Endothelial cell of umbilical vein (primary cell): ENCODE measurements around the gene HOXD12. TPM values are rescaled to one million over a fixed set of nuclear protein-coding genes. Genes with fewer than 3 reads are reported as not detected.

Source experiments
- BruUV-seq: library from RNA; stranded (reverse); fragments of 400-500 nt; replicated peaks from 2 replicates; lab custom pipeline; 2021; lab: Mats Ljungman, UMichigan
- CTCF ChIA-PET: fragments of 300-600, 350-600 bp; sonication (Branson Sonifier 250); formaldehyde crosslinking; loops from one replicate; lab custom pipeline; 2021; ENCODE audit warnings: antibody characterized with exemption, inconsistent platforms; lab: Charles Lee
- POLR2A ChIA-PET: fragments of 300-600, 350-600 bp; sonication (Branson Sonifier 250); formaldehyde crosslinking; loops from one replicate; lab custom pipeline; 2021; ENCODE audit warnings: antibody characterized with exemption, inconsistent platforms; lab: Charles Lee
- DNase-seq: peaks from one replicate; pipeline ENCODE4 v3.0.0-alpha.2; 2011; ENCODE audit warnings: low read depth, low spot score
- FAIRE-seq: peaks from 2 replicates; lab custom pipeline; 2011; peaks lifted over from hg19 to GRCh38; lab: Jason Lieb, UNC
- H2AFZ ChIP-seq: 2 replicates; pipeline ENCODE4 v1.6.0; 2012; ENCODE audit warnings: low read depth, low read length, control low read depth, inconsistent platforms
- H3K27ac ChIP-seq: 2 replicates; pipeline ENCODE4 v1.5.1; 2011; ENCODE audit warnings: low read depth, mild to moderate bottlenecking, control low read depth, low read length, moderate library complexity; ENCODE audit not compliant: insufficient read depth
- H3K27me3 ChIP-seq, 2 experiments: 2 replicates each; pipeline versions ENCODE4 v1.6.0 to v1.6.1; 2011; ENCODE audit warnings: low read length in 2 of 2, mixed read lengths in 1 of 2; ENCODE audit not compliant: control insufficient read depth in 2 of 2, insufficient read depth in 2 of 2
- H3K36me3 ChIP-seq, 2 experiments: 2 replicates in 1 of 2; 3 replicates in 1 of 2; pipeline ENCODE4 v1.5.1; 2011; ENCODE audit warnings: low read length in 2 of 2, mild to moderate bottlenecking in 1 of 2, moderate library complexity in 1 of 2; ENCODE audit not compliant: control insufficient read depth in 2 of 2, insufficient read depth in 2 of 2; ENCODE audit errors: extremely low read depth in 1 of 2
- H3K4me1 ChIP-seq: 3 replicates; pipeline ENCODE4 v1.5.1; 2011; ENCODE audit warnings: mild to moderate bottlenecking, low read length; ENCODE audit not compliant: control insufficient read depth, insufficient read depth; ENCODE audit errors: extremely low read depth
- H3K4me2 ChIP-seq: 2 replicates; pipeline ENCODE4 v1.6.1; 2011; ENCODE audit warnings: low read length, control low read depth, mixed read lengths; ENCODE audit not compliant: insufficient read depth
- H3K4me3 ChIP-seq, 3 experiments: fragments of 200-600 bp in 1 of 3; sonication (generic), shearing (Covaris generic) in 1 of 3; replicated peaks in 1 of 3; 2 replicates each; pipeline ENCODE4 v1.5.1; 2011 to 2016; ENCODE audit warnings: control low read depth in 3 of 3, low read length in 3 of 3, mild to moderate bottlenecking in 2 of 3, inconsistent platforms in 1 of 3, low read depth in 1 of 3, moderate library complexity in 1 of 3; ENCODE audit not compliant: insufficient read depth in 1 of 3
- H3K79me2 ChIP-seq: 2 replicates; pipeline ENCODE4 v1.6.0; 2012; ENCODE audit warnings: low read length, inconsistent platforms; ENCODE audit not compliant: control insufficient read depth, insufficient read depth
- H3K9ac ChIP-seq: replicated peaks from 2 replicates; pipeline ENCODE3; 2011; ENCODE audit warnings: low read length, control low read depth; ENCODE audit not compliant: insufficient read depth; ENCODE audit errors: extremely low read depth
- H3K9me1 ChIP-seq: replicated peaks from 3 replicates; pipeline ENCODE4 v1.6.0; 2011; ENCODE audit warnings: mild to moderate bottlenecking, low read length; ENCODE audit not compliant: control insufficient read depth, insufficient read depth; ENCODE audit errors: extremely low read depth
- H3K9me3 ChIP-seq: replicated peaks from 2 replicates; pipeline ENCODE4 v1.5.1; 2012; ENCODE audit warnings: low read length, inconsistent platforms; ENCODE audit not compliant: control insufficient read depth, insufficient read depth
- H4K20me1 ChIP-seq: replicated peaks from 2 replicates; pipeline ENCODE3; 2011; ENCODE audit warnings: mild to moderate bottlenecking, low read length; ENCODE audit not compliant: control insufficient read depth, insufficient read depth; ENCODE audit errors: extremely low read depth
- EZH2 ChIP-seq: IDR thresholded peaks from 2 replicates; pipeline ENCODE4 v1.6.1; 2012; ENCODE audit warnings: borderline replicate concordance, low read depth, mild to moderate bottlenecking, moderate library complexity, low read length, inconsistent platforms; ENCODE audit not compliant: severe bottlenecking
- FOS ChIP-seq: IDR thresholded peaks from 2 replicates; pipeline ENCODE4 v1.6.1; 2011; ENCODE audit warnings: mild to moderate bottlenecking, low read length, moderate library complexity, borderline replicate concordance; ENCODE audit not compliant: insufficient read depth
- GATA2 ChIP-seq: IDR thresholded peaks from 2 replicates; pipeline ENCODE4 v1.7.0; 2011; ENCODE audit warnings: low read depth, mild to moderate bottlenecking, moderate library complexity, mixed read lengths, low read length; ENCODE audit not compliant: insufficient read length, insufficient read depth
- JUN ChIP-seq: IDR thresholded peaks from 2 replicates; pipeline ENCODE4 v1.6.1; 2011; ENCODE audit warnings: borderline replicate concordance, low read depth; ENCODE audit not compliant: insufficient read length, insufficient read depth
- MYC ChIP-seq: IDR thresholded peaks from one replicate; pipeline ENCODE4 v1.6.1; 2011; ENCODE audit warnings: mild to moderate bottlenecking, low read depth, low read length
- POLR2A ChIP-seq: IDR thresholded peaks from 2 replicates; pipeline ENCODE4 v1.6.1; 2012; ENCODE audit warnings: low read depth, mild to moderate bottlenecking, control low read depth, low read length
- POLR2AphosphoS5 ChIP-seq: IDR thresholded peaks from 2 replicates; pipeline ENCODE4 v1.6.1; 2012; ENCODE audit warnings: low read depth, mild to moderate bottlenecking, control low read depth, low read length, moderate library complexity; ENCODE audit not compliant: insufficient read depth
- dilution Hi-C: fragments of 300-500 bp; cut with MboI; formaldehyde crosslinking; loops from one replicate; pipeline ENCODE4 v1.15.0; 2019; ENCODE audit warnings: low sequenced_read_pairs; ENCODE audit not compliant: extremely low pct_ligation_motif_present
- intact Hi-C: fragments of 100-400 bp; cut with micrococcal nuclease; formaldehyde crosslinking; loops from one replicate; pipeline ENCODE4 v1.10.0; 2022
- polyA plus RNA-seq, 4 experiments: library from polyadenylated mRNA; depleted of rRNA in 3 of 4; stranded (reverse) in 3 of 4; unstranded in 1 of 4; fragments of >200 nt; gene quantifications; 2 replicates each; pipeline versions ENCODE4 v1.2.1 to v1.2.3, GENCODE V29; 2011 to 2012; ENCODE audit warnings: missing spikeins in 1 of 4
- total RNA-seq: library from RNA; stranded (reverse); gene quantifications from 2 replicates; pipeline ENCODE4 v1.2.3, GENCODE V29; 2021
- TF ChIP-seq, protein P1 (sequence below), 2 donors: IDR thresholded peaks; 1 replicate in 1 of 2; 2 replicates in 1 of 2; pipeline ENCODE4 v1.5.1; 2011; ENCODE audit warnings: low read length in 2 of 2, mild to moderate bottlenecking in 2 of 2, moderate library complexity in 2 of 2, control low read depth in 1 of 2, inconsistent platforms in 1 of 2, low read depth in 1 of 2; ENCODE audit not compliant: insufficient read depth in 1 of 2; ENCODE audit errors: extremely low read depth in 1 of 2
- TF ChIP-seq, protein P2 (sequence below): IDR thresholded peaks from 2 replicates; pipeline ENCODE4 v1.6.1; 2011; ENCODE audit not compliant: insufficient read depth, insufficient read length

The HOXD12 gene
- total and polyA plus RNA-seq, 2 donors (not counting 3 experiments of a cell fraction or from before 2014, with no cell fraction given) = not detected

DNA sequence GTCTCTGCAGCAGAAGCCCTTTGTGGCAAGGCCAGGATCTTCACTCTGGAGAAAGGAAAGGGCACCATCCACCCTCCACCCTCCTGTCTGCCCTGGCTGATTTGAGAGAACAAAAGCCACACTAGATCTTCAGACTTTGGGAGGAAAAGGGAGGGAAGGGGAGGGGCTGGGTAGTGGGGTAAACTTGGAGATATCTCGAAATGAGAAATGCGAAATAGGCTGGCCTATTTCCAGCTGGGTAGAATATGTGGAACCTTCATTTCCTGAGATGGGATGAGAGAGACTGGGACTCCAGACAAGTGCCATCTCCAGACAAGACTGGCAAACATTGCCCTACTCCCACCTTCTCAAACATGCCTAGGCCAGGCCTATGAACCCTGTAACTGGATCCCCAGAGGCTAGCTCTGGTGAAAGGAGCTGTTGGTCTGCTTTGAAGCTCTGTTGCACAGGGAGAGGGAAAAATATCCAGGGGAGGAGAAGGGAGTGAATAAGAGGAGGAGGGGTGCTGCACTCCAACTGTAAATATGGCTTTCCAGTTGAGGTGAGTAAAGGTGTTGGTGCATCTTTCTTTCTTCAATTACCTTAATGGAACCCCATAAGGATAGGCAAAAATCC lies 1.7 kb downstream of the HOXD12 start:
- CTCF ChIA-PET = interaction anchor here (1.4 to 2.4 kb wide), 2 partner anchors 10 to 1047 kb away, joined by 3 to 13 read pairs; no protein-coding TSS in a partner anchor
- H3K27me3 ChIP-seq = peaks cover 96 to 99% of the 10 kb centered on the region in 2 experiments
- FAIRE-seq = no peak

DNA sequence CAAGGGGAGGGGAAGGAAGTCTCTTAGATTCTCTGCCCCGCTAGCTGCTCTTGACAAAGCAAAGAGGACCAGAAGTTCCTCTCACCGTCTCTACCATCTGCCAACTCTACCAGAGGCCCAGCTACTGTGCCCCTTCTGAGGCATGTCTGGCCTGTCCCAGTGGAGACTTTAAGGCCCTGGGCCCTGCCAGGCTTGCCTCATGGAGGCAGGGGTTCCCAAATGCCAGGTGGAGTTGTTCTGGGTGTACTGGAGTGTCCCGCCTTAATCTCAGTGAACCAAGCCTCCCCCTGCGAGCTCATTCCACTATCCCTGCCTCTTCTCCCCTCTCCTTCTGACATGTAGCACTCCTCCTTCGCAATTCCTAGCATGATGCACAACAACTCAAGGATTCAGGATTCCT lies 2.2 kb downstream of the HOXD12 start:
- intact Hi-C loops (no loop called here), dilution Hi-C loops (no loop called here)
- no peak overlapping the region for H3K4me2 ChIP-seq
- no peaks in the 10 kb centered on the region for H4K20me1 ChIP-seq
- no peak for DNase-seq
- H3K4me3 ChIP-seq = no peak overlapping the region
- peaks cover 94 to 98% of the 10 kb centered on the region in 2 experiments for H3K27me3 ChIP-seq
- TF ChIP-seq, protein P1, sequence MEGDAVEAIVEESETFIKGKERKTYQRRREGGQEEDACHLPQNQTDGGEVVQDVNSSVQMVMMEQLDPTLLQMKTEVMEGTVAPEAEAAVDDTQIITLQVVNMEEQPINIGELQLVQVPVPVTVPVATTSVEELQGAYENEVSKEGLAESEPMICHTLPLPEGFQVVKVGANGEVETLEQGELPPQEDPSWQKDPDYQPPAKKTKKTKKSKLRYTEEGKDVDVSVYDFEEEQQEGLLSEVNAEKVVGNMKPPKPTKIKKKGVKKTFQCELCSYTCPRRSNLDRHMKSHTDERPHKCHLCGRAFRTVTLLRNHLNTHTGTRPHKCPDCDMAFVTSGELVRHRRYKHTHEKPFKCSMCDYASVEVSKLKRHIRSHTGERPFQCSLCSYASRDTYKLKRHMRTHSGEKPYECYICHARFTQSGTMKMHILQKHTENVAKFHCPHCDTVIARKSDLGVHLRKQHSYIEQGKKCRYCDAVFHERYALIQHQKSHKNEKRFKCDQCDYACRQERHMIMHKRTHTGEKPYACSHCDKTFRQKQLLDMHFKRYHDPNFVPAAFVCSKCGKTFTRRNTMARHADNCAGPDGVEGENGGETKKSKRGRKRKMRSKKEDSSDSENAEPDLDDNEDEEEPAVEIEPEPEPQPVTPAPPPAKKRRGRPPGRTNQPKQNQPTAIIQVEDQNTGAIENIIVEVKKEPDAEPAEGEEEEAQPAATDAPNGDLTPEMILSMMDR (IDR thresholded peaks at IDR 0.05; ENCODE audit: extremely low read depth in 1 of 2, insufficient read depth in 1 of 2, low read depth in 1 of 2, low read length in 2 of 2) = no peak
- TF ChIP-seq GATA2 = no peak
- TF ChIP-seq FOS = no peak
- TF ChIP-seq POLR2AphosphoS5 = no peak
- no peak for TF ChIP-seq MYC
- no peak for TF ChIP-seq EZH2
- TF ChIP-seq POLR2A = no peak
- TF ChIP-seq, protein P2, sequence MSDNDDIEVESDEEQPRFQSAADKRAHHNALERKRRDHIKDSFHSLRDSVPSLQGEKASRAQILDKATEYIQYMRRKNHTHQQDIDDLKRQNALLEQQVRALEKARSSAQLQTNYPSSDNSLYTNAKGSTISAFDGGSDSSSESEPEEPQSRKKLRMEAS = no peak
- TF ChIP-seq JUN = no peak
- H3K9ac ChIP-seq = no peak overlapping the region
- no peaks in the 10 kb centered on the region for H3K79me2 ChIP-seq
- ChIA-PET CTCF (interaction anchor here (1.4 to 2.4 kb wide), 3 partner anchors 9 to 1047 kb away, joined by 3 to 13 read pairs (median 4); no protein-coding TSS in a partner anchor), POLR2A (no interaction called here)
- H3K9me1 ChIP-seq = no peaks in the 10 kb centered on the region
- FAIRE-seq = no peak
- H2AFZ ChIP-seq = no peak overlapping the region
- no peaks in the 10 kb centered on the region for H3K9me3 ChIP-seq
- no peak overlapping the region for H3K27ac ChIP-seq
- peaks cover 4% of the 10 kb centered on the region for H3K4me1 ChIP-seq
- BruUV-seq = no TSS peak
- H3K36me3 ChIP-seq = no peaks in the 10 kb centered on the region

More for the DNA sequence above, 1.7 kb downstream of the HOXD12 start:
- dilution Hi-C loops = no loop called here
- Histone ChIP-seq H3K9me3 (no peaks in the 10 kb centered on the region), H3K36me3 (no peaks in the 10 kb centered on the region), H3K27ac (no peak overlapping the region), H3K4me2 (no peak overlapping the region), H3K9me1 (no peaks in the 10 kb centered on the region), H3K9ac (no peak overlapping the region), H3K4me3 (no peak overlapping the region), H3K4me1 (peaks cover 5% of the 10 kb centered on the region), H3K79me2 (no peaks in the 10 kb centered on the region), H4K20me1 (peaks cover 2% of the 10 kb centered on the region), H2AFZ (no peak overlapping the region)
- no peak for DNase-seq
- no peak for TF ChIP-seq MYC
- TF ChIP-seq, protein P2 = no peak
- POLR2A ChIA-PET = no interaction called here
- intact Hi-C loops = no loop called here
- no TSS peak for BruUV-seq
